Activated naive CD8-positive, alpha-beta T cell (primary cell): ENCODE results near the gene HBA1.
"Not testable (repeated sequence)": the region's sequence is repeated elsewhere in the genome, so short reads cannot be mapped to it uniquely, and the experiment has no call there.

Experiments used
- H3K27ac Mint-ChIP-seq: one replicate; pipeline ENCODE4 v1.8.0; 2021; ENCODE audit warnings: mixed read lengths
- H3K27me3 Mint-ChIP-seq: one replicate; pipeline ENCODE4 v1.8.0; 2021; ENCODE audit warnings: mixed read lengths
- H3K36me3 Mint-ChIP-seq: one replicate; pipeline ENCODE4 v1.8.0; 2021; ENCODE audit warnings: mixed read lengths
- H3K4me1 Mint-ChIP-seq: one replicate; pipeline ENCODE4 v1.8.0; 2021; ENCODE audit warnings: low read depth, mixed read lengths
- H3K4me3 Mint-ChIP-seq: one replicate; pipeline ENCODE4 v1.8.0; 2021; ENCODE audit warnings: mild to moderate bottlenecking, mixed read lengths
- H3K9me3 Mint-ChIP-seq: one replicate; pipeline ENCODE4 v1.8.0; 2021; ENCODE audit warnings: low read depth, mixed read lengths

Gene HBA1

GRCh38 chr16:152141-153128 is 24.0 kb upstream of the HBA1 start, which contains the start of gene HBZ:
TSS of gene HBZ (plus strand) at chr16:152644. CDS start at chr16:152910, 266 bp downstream.
- peaks cover 11% of the 10 kb centered on the region for H3K27me3 Mint-ChIP-seq
- peak within 1 kb of the TSS; percentile 49 for H3K4me3 Mint-ChIP-seq
- peaks cover 5% of the 10 kb centered on the region for H3K4me1 Mint-ChIP-seq
- H3K9me3 Mint-ChIP-seq: no peaks in the 10 kb centered on the region
- H3K36me3 Mint-ChIP-seq: no peaks in the 10 kb centered on the region
- H3K27ac Mint-ChIP-seq: no peak within 1 kb of the TSS

DNA sequence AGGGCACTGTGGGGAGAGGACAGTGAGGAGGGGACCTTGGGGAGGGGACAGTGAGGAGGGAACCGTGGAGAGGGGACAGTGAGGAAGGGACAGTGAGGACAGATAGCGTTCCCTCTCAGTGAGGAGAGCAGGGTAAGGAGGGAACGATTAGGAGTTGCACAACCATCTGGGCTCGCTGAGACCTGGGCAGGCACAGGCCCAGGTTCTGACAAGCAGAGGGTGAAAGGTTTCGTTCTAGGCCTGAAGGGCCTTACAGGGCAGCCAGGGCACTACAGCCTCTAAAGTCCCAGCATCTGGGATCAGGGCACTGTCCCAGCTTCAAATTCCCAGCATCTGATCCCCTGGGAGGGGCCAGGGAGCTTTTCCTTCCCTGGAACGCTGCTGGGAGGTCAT is 23.4 kb upstream of the HBA1 start:
- not testable (repeated sequence) for H3K36me3 Mint-ChIP-seq, H3K4me1 Mint-ChIP-seq, H3K27ac Mint-ChIP-seq, H3K9me3 Mint-ChIP-seq
- peaks cover 11% of the 10 kb centered on the region for H3K27me3 Mint-ChIP-seq
- H3K4me3 Mint-ChIP-seq: peak overlapping the region; percentile 49

DNA sequence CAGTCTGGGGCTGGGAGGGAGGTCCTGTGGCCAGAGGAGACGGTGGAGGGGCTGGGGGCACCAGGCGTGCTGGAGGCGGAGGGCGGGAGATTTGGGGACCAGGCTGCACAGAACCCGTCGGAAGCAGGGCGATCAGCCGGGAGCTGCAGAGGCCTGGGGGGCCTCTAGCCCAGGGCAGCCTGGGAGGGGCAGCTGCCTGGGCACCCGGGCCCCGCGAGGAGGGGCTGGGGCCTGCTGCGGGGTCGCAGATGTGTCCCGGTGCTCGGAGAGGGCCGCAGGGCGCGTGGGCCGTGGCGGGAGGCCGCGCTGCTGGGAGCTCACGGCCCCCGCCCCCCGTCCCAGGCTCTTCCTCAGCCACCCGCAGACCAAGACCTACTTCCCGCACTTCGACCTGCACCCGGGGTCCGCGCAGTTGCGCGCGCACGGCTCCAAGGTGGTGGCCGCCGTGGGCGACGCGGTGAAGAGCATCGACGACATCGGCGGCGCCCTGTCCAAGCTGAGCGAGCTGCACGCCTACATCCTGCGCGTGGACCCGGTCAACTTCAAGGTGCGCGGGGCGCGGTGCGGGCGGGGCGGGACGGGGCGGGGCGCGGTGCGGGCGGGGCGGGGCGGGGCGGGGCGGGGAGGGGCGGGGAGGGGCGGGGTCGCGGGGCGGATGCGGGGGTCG is 22.8 kb upstream of the HBA1 start:
- not testable (repeated sequence) for H3K27ac Mint-ChIP-seq, H3K4me3 Mint-ChIP-seq, H3K9me3 Mint-ChIP-seq, H3K4me1 Mint-ChIP-seq, H3K36me3 Mint-ChIP-seq
- H3K27me3 Mint-ChIP-seq: peaks cover 12% of the 10 kb centered on the region

DNA sequence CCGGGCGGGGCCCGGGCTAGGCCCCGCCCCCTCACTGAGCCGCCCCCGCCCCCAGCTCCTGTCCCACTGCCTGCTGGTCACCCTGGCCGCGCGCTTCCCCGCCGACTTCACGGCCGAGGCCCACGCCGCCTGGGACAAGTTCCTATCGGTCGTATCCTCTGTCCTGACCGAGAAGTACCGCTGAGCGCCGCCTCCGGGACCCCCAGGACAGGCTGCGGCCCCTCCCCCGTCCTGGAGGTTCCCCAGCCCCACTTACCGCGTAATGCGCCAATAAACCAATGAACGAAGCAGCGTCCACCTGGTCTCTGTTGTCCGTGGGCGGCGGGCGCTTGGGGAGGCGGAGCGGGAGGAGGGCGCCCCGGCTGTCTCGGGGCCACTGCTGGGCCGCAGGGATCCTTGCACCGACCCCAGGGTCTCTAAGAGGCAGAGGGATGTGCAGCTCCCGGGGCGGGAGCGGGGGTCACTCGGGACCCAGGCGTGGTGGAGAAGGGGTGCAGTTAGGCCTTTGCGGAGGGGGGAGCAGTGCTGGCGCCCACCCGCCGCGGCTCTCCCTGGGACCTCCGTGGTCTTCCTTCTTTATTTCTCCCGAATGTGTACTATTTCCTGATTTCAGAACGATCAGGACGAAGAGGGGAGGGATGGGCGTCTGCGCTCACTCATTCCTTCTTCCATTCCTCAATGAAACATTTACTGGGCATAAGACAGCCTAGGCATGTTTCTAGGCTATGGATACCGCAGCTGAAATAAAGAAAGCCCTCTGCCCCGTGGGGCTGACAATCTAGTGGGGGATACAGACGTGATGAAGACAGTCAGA is 22.1 kb upstream of the HBA1 start:
- H3K27ac Mint-ChIP-seq: peak overlapping the region; percentile 28
- H3K4me3 Mint-ChIP-seq: peak overlapping the region; percentile 89
- H3K27me3 Mint-ChIP-seq: peaks cover 16% of the 10 kb centered on the region
- H3K4me1 Mint-ChIP-seq: peaks cover 5% of the 10 kb centered on the region
- no peaks in the 10 kb centered on the region for H3K9me3 Mint-ChIP-seq
- H3K36me3 Mint-ChIP-seq: no peaks in the 10 kb centered on the region

- peaks cover 5% of the 10 kb centered on the region for H3K4me1 Mint-ChIP-seq
- no peaks in the 10 kb centered on the region for H3K36me3 Mint-ChIP-seq
- no peaks in the 10 kb centered on the region for H3K9me3 Mint-ChIP-seq
- peaks cover 18% of the 10 kb centered on the region for H3K27me3 Mint-ChIP-seq
- H3K27ac Mint-ChIP-seq: no peak overlapping the region
- H3K4me3 Mint-ChIP-seq: peak overlapping the region; percentile 89
These were observed 21.5 kb upstream of the HBA1 start for GRCh38 chr16:155031-155398.

- Mint-ChIP-seq H3K27me3 (peaks cover 21% of the 10 kb centered on the region), H3K4me3 (no peak overlapping the region), H3K9me3 (no peaks in the 10 kb centered on the region), H3K36me3 (no peaks in the 10 kb centered on the region), H3K4me1 (peaks cover 5% of the 10 kb centered on the region), H3K27ac (no peak overlapping the region)
These were observed 17.2 kb upstream of the HBA1 start for GRCh38 chr16:159136-159849.

GRCh38 chr16:160242-160641 is 16.2 kb upstream of the HBA1 start:
- peaks cover 15% of the 10 kb centered on the region for H3K27me3 Mint-ChIP-seq
- not testable (repeated sequence) for H3K4me3 Mint-ChIP-seq

GRCh38 chr16:160691-161190 is 15.7 kb upstream of the HBA1 start:
- Mint-ChIP-seq H3K4me1 (no peaks in the 10 kb centered on the region), H3K27me3 (peaks cover 13% of the 10 kb centered on the region), H3K9me3 (no peaks in the 10 kb centered on the region), H3K4me3 (no peak overlapping the region), H3K36me3 (no peaks in the 10 kb centered on the region), H3K27ac (no peak overlapping the region)

More at GRCh38 chr16:160242-160641, 16.2 kb upstream of the HBA1 start:
- not testable (repeated sequence) for H3K27ac Mint-ChIP-seq, H3K4me1 Mint-ChIP-seq, H3K36me3 Mint-ChIP-seq, H3K9me3 Mint-ChIP-seq

DNA sequence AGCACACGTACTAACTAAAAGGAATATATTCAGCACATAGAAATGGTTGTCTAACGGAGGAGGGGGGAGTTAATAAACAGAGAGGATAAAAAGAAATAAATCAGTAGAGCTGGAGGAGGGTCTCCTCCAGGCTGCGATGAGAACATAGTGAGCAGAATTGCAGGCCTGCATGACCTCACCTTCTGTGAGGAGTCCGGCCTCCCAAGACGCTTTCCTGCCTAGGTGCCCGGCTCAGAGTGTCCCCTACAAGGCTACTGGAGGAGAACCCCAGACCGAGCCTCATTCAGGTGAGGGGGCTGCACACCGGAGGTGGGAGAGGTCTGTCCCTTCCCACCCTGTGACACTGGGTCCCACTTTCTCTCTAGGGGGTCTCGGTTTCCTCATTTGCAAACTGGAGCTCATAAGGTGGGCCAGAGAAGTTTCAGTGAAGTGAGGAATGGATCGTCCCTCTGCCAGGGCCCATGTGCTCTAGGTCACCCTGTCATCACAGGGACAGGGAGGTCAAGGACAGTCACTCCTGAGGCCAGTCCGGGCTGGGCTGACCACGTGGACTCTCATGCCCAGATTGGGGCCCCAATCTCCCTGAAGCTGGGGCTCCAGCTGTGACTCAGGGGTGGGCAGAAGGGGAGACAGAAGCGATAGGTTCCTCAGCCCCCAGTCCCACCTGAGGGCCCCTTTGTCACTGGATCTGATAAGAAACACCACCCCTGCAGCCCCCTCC is 14.0 kb upstream of the HBA1 start:
- H3K27me3 Mint-ChIP-seq: peaks cover 17% of the 10 kb centered on the region
- no peaks in the 10 kb centered on the region for H3K36me3 Mint-ChIP-seq
- H3K4me3 Mint-ChIP-seq: no peak overlapping the region
- H3K27ac Mint-ChIP-seq: no peak overlapping the region
- H3K4me1 Mint-ChIP-seq: peaks cover 1% of the 10 kb centered on the region
- H3K9me3 Mint-ChIP-seq: no peaks in the 10 kb centered on the region

DNA sequence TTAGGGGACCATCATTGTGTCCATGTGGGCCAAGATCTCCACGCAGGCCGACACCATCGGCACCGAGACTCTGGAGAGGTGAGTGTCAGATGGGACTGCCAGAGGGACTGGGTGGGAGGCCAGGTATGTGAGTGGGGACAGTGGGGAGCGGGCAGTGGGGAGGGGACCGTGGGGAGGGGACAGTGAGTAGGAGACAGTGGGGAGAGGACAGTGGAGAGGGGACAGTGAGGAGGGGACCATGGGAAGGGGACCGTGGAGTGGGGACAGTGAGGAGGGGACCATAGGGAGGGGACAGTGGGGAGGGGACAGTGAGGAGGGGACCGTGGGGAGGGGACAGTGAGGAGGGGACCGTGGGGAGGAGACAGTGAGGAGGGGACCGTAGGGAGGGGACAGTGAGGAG is 13.3 kb upstream of the HBA1 start:
- H3K9me3 Mint-ChIP-seq, H3K4me3 Mint-ChIP-seq, H3K36me3 Mint-ChIP-seq, H3K27ac Mint-ChIP-seq, H3K4me1 Mint-ChIP-seq: not testable (repeated sequence)
- H3K27me3 Mint-ChIP-seq: peaks cover 17% of the 10 kb centered on the region

DNA sequence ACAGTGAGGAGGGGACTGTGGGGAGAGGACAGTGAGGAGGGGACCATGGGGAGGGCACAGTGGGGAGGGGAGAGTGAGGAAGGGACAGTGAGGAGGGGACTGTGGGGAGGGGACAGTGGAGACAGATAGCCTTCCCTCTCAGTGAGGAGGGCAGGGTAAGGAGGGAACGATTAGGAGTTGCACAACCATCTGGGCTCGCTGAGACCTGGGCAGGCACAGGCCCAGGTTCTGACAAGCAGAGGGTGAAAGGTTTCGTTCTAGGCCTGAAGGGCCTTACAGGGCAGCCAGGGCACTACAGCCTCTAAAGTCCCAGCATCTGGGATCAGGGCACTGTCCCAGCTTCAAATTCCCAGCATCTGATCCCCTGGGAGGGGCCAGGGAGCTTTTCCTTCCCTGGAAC is 12.8 kb upstream of the HBA1 start:
- H3K4me3 Mint-ChIP-seq: peak overlapping the region; percentile 49
- not testable (repeated sequence) for H3K27ac Mint-ChIP-seq, H3K36me3 Mint-ChIP-seq, H3K9me3 Mint-ChIP-seq, H3K4me1 Mint-ChIP-seq
- H3K27me3 Mint-ChIP-seq: peaks cover 18% of the 10 kb centered on the region

DNA sequence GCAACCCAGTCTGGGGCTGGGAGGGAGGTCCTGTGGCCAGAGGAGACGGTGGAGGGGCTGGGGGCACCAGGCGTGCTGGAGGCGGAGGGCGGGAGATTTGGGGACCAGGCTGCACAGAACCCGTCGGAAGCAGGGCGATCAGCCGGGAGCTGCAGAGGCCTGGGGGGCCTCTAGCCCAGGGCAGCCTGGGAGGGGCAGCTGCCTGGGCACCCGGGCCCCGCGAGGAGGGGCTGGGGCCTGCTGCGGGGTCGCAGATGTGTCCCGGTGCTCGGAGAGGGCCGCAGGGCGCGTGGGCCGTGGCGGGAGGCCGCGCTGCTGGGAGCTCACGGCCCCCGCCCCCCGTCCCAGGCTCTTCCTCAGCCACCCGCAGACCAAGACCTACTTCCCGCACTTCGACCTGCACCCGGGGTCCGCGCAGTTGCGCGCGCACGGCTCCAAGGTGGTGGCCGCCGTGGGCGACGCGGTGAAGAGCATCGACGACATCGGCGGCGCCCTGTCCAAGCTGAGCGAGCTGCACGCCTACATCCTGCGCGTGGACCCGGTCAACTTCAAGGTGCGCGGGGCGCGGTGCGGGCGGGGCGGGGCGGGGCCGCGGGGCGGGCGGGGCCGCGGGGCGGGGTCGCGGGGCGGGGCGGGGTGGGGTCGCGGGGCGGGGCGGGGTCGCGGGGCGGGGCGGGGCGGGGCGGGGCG is 12.2 kb upstream of the HBA1 start:
- H3K9me3 Mint-ChIP-seq, H3K36me3 Mint-ChIP-seq, H3K27ac Mint-ChIP-seq, H3K4me3 Mint-ChIP-seq, H3K4me1 Mint-ChIP-seq: not testable (repeated sequence)
- H3K27me3 Mint-ChIP-seq: peaks cover 17% of the 10 kb centered on the region

DNA sequence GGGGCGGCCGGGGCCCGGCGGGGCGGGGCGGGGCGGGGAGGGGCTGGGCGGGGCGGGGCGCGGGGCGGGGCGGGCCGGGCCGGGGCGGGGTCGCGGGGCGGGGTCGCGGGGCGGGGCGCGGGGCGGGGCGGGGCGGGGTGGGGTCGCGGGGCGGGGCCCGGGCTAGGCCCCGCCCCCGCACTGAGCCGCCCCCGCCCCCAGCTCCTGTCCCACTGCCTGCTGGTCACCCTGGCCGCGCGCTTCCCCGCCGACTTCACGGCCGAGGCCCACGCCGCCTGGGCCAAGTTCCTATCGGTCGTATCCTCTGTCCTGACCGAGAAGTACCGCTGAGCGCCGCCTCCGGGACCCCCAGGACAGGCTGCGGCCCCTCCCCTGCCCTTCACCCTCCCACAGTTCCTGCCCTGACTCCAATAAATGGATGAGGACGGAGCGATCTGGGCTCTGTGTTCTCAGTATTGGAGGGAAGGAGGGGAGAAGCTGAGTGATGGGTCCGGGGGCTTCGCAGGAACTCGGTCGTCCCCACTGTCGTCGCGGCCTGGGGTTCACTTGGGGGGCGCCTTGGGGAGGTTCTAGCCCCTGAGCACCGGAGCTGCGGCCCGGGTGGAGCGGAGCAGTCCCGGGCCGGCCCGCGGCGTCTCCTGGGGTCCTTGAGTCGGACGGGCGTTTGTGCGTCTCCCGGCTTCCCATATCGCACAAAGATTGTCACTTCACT is 11.5 kb upstream of the HBA1 start:
- Mint-ChIP-seq H3K9me3 (no peaks in the 10 kb centered on the region), H3K4me1 (peaks cover 1% of the 10 kb centered on the region), H3K36me3 (no peaks in the 10 kb centered on the region), H3K4me3 (peak overlapping the region; percentile 49), H3K27ac (no peak overlapping the region), H3K27me3 (peaks cover 14% of the 10 kb centered on the region)
